Chondrocyte (in vitro differentiated cells): Measurements from ENCODE around the gene EHMT1. TPM values are rescaled to one million over a fixed set of nuclear protein-coding genes. Genes with fewer than 3 reads are reported as not detected.

ENCODE experiments used
- DNase-seq: peaks from one replicate; pipeline ENCODE4 v3.0.0; 2021; ENCODE audit warnings: mixed read lengths, low spot score
- H3K27ac Mint-ChIP-seq: one replicate; pipeline ENCODE4 v1.8.0; 2021; ENCODE audit warnings: mild to moderate bottlenecking, moderate library complexity, mixed read lengths; ENCODE audit not compliant: unreplicated experiment
- H3K27me3 Mint-ChIP-seq: 2 replicates; pipeline ENCODE4 v1.8.0; 2021; ENCODE audit warnings: low read depth, mixed read lengths
- H3K36me3 Mint-ChIP-seq: 2 replicates; pipeline ENCODE4 v1.8.0; 2021; ENCODE audit warnings: low read depth, mixed read lengths
- H3K4me1 Mint-ChIP-seq: 2 replicates; pipeline ENCODE4 v1.8.0; 2021; ENCODE audit warnings: low read depth, mild to moderate bottlenecking, mixed read lengths
- H3K4me3 Mint-ChIP-seq: one replicate; pipeline ENCODE4 v1.8.0; 2021; ENCODE audit warnings: mild to moderate bottlenecking, moderate library complexity, mixed read lengths; ENCODE audit not compliant: unreplicated experiment
- H3K9me3 Mint-ChIP-seq: 2 replicates; pipeline ENCODE4 v1.8.0; 2021; ENCODE audit warnings: low read depth, mixed read lengths
- total RNA-seq: library from RNA; stranded (reverse); gene quantifications from 3 replicates; pipeline ENCODE4 v1.2.1, GENCODE V29; 2021
- TF ChIP-seq, protein P1 (sequence below): fragments of 200-600 bp; sonication (generic); IDR thresholded peaks from 2 replicates; pipeline ENCODE4 v1.5.0; 2021; ENCODE audit warnings: antibody characterized with exemption, mild to moderate bottlenecking, moderate library complexity

The EHMT1 gene
- total RNA-seq, 1 donor from 2014 or later: 61.0 TPM

DNA sequence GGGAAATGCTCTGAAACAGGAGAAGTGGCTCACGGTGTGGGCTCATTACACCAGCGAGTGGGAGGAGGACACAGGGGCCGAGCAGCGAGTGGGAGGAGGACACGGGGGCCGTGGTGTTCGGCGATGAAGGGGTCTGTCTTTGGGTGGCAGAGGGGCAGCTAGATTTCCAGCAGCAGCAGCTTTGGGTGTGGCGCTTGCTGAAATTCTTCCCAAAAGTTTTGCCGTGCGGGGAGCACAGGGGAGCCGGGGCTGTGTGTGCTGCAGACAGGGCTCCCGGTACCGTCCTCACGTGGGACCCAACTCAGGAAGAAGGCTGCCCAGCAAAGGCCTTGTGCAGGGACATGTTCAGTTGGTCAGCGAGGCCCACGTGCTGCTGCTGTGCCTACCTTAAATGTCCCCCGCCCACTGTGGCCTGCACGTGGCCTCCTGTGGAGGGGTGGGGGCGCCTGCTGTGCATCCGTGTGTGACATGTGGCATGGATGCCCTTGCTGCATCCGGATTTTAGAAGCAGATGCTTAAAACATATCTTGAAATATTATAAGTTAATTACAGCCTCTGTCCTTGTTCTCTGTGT, 134.5 kb downstream of the EHMT1 start:
- no peak overlapping the region for H3K27ac Mint-ChIP-seq
- TF ChIP-seq, protein P1, sequence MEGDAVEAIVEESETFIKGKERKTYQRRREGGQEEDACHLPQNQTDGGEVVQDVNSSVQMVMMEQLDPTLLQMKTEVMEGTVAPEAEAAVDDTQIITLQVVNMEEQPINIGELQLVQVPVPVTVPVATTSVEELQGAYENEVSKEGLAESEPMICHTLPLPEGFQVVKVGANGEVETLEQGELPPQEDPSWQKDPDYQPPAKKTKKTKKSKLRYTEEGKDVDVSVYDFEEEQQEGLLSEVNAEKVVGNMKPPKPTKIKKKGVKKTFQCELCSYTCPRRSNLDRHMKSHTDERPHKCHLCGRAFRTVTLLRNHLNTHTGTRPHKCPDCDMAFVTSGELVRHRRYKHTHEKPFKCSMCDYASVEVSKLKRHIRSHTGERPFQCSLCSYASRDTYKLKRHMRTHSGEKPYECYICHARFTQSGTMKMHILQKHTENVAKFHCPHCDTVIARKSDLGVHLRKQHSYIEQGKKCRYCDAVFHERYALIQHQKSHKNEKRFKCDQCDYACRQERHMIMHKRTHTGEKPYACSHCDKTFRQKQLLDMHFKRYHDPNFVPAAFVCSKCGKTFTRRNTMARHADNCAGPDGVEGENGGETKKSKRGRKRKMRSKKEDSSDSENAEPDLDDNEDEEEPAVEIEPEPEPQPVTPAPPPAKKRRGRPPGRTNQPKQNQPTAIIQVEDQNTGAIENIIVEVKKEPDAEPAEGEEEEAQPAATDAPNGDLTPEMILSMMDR: no peak
- peaks cover 23% of the 10 kb centered on the region for H3K4me1 Mint-ChIP-seq
- H3K4me3 Mint-ChIP-seq: no peak overlapping the region
- peaks cover 37% of the 10 kb centered on the region for H3K36me3 Mint-ChIP-seq
- H3K27me3 Mint-ChIP-seq: no peaks in the 10 kb centered on the region
- no peak for DNase-seq
- peaks cover 8% of the 10 kb centered on the region for H3K9me3 Mint-ChIP-seq

DNA sequence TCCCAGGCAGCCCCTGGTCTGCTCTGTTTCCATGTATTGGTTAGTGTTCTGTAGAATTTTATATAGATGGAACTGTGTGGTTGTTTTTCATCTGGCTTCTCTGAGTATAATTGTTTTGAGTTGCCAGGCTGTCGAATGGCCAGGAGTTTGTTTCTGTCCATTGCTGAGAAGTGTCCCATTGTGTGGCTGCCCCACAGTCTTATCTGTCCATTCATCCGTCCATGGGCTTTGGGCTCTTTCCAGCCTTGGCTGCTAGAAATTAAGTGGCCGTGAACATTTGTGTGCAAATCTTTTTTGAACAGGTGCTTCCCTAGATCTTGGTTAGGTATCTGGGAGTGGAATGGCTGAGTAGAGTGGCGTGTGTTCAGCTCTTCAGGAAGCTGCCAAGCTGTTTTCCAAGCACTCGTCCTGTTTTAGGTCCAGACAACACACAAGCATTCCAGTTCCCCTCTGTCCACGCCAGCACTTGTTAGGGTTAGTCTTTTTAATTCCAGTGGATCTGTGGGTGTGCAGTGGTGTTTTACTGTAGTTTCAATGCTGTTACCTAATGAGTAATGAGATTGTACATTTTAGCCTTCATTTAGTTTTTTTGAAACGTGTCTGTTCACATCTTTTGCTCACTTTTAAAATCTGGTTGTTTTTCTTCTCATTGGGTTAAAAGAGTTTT, 136.6 kb downstream of the EHMT1 start:
- peaks cover 52% of the 10 kb centered on the region for H3K36me3 Mint-ChIP-seq
- H3K27ac Mint-ChIP-seq: no peak overlapping the region
- H3K9me3 Mint-ChIP-seq: peaks cover 8% of the 10 kb centered on the region
- TF ChIP-seq, protein P1: no peak
- DNase-seq: no peak
- peaks cover 25% of the 10 kb centered on the region for H3K4me1 Mint-ChIP-seq
- no peaks in the 10 kb centered on the region for H3K27me3 Mint-ChIP-seq
- H3K4me3 Mint-ChIP-seq: no peak overlapping the region

DNA sequence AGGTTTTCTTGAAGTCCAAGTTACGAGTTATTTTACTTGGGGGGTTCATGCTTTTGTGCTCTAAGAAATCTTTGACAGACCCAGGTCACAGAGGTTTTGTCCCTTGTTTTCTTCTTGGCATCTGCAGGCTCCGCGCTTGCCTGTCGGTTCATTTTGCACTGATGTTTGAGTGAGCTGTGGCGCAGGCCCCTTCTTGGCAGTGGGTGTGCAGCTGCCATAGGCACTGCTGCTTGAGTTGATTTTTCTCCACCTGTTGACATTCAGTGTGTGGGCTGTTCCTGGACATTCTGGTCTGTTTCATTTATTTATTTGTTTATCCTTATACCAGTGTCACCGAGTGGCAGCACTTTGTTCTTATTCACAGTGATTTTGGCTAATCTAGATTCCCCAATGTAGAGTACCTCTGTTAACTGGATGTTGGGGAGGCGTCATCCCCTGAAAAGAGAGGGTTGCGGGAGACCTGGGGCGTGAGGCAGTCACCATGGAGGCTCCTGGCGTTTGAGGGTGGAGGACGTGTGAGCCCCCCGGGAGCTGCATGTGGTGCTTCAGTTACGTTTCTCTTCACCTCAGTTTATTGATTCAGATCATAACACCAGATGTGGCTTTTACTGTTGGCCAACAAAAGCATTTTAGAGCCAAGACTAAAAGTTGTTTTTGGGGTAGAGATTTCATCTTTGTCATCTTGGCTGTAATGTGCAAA, 137.4 kb downstream of the EHMT1 start:
- Mint-ChIP-seq H3K27me3 (no peaks in the 10 kb centered on the region), H3K9me3 (peaks cover 8% of the 10 kb centered on the region), H3K4me3 (no peak overlapping the region), H3K4me1 (peaks cover 31% of the 10 kb centered on the region), H3K36me3 (peaks cover 53% of the 10 kb centered on the region), H3K27ac (no peak overlapping the region)
- DNase-seq: no peak
- TF ChIP-seq, protein P1: no peak

DNA sequence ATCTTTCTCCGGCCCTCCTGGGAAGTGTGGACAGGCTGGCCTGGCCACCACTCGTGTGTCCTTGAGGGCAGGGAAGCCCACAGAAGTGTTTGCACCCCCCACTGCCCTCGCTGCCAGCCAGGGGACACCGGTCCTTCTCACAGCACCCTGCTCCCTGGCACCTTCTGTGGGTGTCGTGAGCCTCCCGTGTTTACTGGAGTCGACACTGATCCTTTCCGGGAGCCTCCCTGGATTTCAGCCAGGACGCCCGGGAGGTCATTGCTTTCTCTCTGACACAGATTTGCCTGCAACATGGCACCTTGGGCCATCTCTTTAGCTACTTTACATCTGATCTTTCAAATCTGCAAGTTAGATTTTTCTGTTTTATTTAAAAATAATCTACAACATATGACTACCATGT, 138.3 kb downstream of the EHMT1 start:
- Mint-ChIP-seq H3K4me3 (no peak overlapping the region), H3K36me3 (peaks cover 53% of the 10 kb centered on the region), H3K4me1 (peaks cover 31% of the 10 kb centered on the region), H3K27me3 (no peaks in the 10 kb centered on the region), H3K9me3 (peaks cover 8% of the 10 kb centered on the region), H3K27ac (no peak overlapping the region)
- no peak for DNase-seq
- TF ChIP-seq, protein P1: no peak

DNA sequence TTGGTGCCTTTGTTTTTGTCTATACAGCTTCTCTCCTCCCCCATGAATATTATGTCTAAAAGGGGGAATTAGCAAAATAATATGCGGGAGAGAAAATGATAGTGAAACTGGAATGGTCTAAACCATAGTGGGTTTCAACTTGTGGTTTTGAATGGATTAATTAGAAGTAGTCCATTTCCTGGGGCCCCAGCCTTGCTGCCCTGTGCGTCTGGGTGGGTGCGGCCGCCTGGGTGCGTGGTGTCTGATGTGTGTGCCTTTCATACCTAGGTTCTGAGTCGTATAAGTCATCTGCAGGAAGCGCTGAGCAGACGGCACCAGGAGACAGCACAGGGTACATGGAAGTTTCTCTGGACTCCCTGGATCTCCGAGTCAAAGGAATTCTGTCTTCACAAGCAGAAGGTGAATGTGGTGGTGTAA, 138.8 kb downstream of the EHMT1 start:
- H3K4me3 Mint-ChIP-seq: no peak overlapping the region
- peaks cover 8% of the 10 kb centered on the region for H3K9me3 Mint-ChIP-seq
- H3K27ac Mint-ChIP-seq: peak overlapping the region; percentile 27
- H3K36me3 Mint-ChIP-seq: peaks cover 53% of the 10 kb centered on the region
- H3K27me3 Mint-ChIP-seq: no peaks in the 10 kb centered on the region
- H3K4me1 Mint-ChIP-seq: peaks cover 31% of the 10 kb centered on the region
- TF ChIP-seq, protein P1: no peak
- DNase-seq: no peak
